Neural cell (in vitro differentiated cells): ENCODE data around the gene TRIM8. TPM values are rescaled to one million over a fixed set of nuclear protein-coding genes. Genes with fewer than 3 reads are reported as not detected.

Experiments
- H2AFZ ChIP-seq: fragments of 200-600, 300-800 bp; sonication (generic), shearing (Covaris generic); 2 replicates; pipeline ENCODE4 v1.6.0; 2014; ENCODE audit warnings: low read depth, mild to moderate bottlenecking, antibody characterized with exemption, low read length, moderate library complexity
- H3F3A ChIP-seq: fragments of 200-600 bp; shearing (Covaris generic); 2 replicates; pipeline ENCODE4 v1.6.1; 2016; ENCODE audit warnings: mild to moderate bottlenecking, moderate library complexity, mixed read lengths, antibody characterized with exemption, low read length; ENCODE audit not compliant: insufficient read depth, poor library complexity, severe bottlenecking
- H3K27ac ChIP-seq: fragments of 200-600, 300-800 bp; sonication (generic), shearing (Covaris generic); 2 replicates; pipeline ENCODE4 v1.5.1; 2014; ENCODE audit warnings: mild to moderate bottlenecking, low read length, moderate library complexity
- H3K27me3 ChIP-seq: fragments of 300-800, 200-600 bp; sonication (generic), shearing (Covaris generic); 2 replicates; pipeline ENCODE4 v1.6.0; 2014; ENCODE audit warnings: mild to moderate bottlenecking, low read depth, low read length, moderate library complexity; ENCODE audit not compliant: insufficient read depth
- H3K36me3 ChIP-seq: fragments of 300-800, 200-600 bp; sonication (generic), shearing (Covaris generic); 2 replicates; pipeline ENCODE4 v1.5.1; 2014; ENCODE audit warnings: mild to moderate bottlenecking, antibody characterized with exemption, low read length, moderate library complexity; ENCODE audit not compliant: insufficient read depth
- H3K4me2 ChIP-seq: fragments of 300-800, 200-600 bp; sonication (generic), shearing (Covaris generic); 2 replicates; pipeline ENCODE4 v1.6.0; 2014; ENCODE audit warnings: mild to moderate bottlenecking, low read length
- H3K4me3 ChIP-seq: fragments of 300-800, 200-600 bp; sonication (generic), shearing (Covaris generic); 2 replicates; pipeline ENCODE4 v1.5.1; 2014; ENCODE audit warnings: mild to moderate bottlenecking, low read length, moderate library complexity
- H3K79me2 ChIP-seq: fragments of 200-600 bp; shearing (Covaris generic); replicated peaks from 2 replicates; pipeline ENCODE4 v1.6.0; 2014; ENCODE audit warnings: mild to moderate bottlenecking, low read length, moderate library complexity; ENCODE audit not compliant: insufficient read depth
- H3K9ac ChIP-seq: fragments of 300-800, 200-600 bp; sonication (generic), shearing (Covaris generic); 2 replicates; pipeline ENCODE4 v1.6.1; 2016; ENCODE audit warnings: mild to moderate bottlenecking, low read length, mixed read lengths
- H3K9me2 ChIP-seq: fragments of 200-600 bp; shearing (Covaris generic); 2 replicates; pipeline ENCODE4 v1.6.1; 2016; ENCODE audit warnings: mild to moderate bottlenecking, low read length, mixed read lengths; ENCODE audit not compliant: insufficient read depth
- H3K9me3 ChIP-seq: fragments of 200-600, 300-800 bp; sonication (generic), shearing (Covaris generic); 2 replicates; pipeline ENCODE4 v1.6.1; 2016; ENCODE audit warnings: mild to moderate bottlenecking, mixed run types, low read length, moderate library complexity, mixed read lengths
- H4K20me1 ChIP-seq: fragments of 200-600 bp; shearing (Covaris generic); 2 replicates; pipeline ENCODE4 v1.6.1; 2016; ENCODE audit warnings: mild to moderate bottlenecking, mixed run types; ENCODE audit not compliant: insufficient read depth
- CTCF ChIP-seq: fragments of 450-650 bp; IDR thresholded peaks from 2 replicates; pipeline ENCODE4 v1.5.1; 2014; ENCODE audit warnings: antibody characterized with exemption, mild to moderate bottlenecking, moderate library complexity; ENCODE audit not compliant: poor library complexity, severe bottlenecking
- EP300 ChIP-seq: fragments of 450-650 bp; conservative IDR thresholded peaks from 2 replicates; pipeline ENCODE4 v1.6.1; 2014; ENCODE audit warnings: antibody characterized with exemption, mild to moderate bottlenecking, moderate library complexity; ENCODE audit not compliant: poor library complexity, severe bottlenecking
- EZH2 ChIP-seq: fragments of 200-600, 300-800 bp; shearing (Covaris generic), sonication (generic); IDR thresholded peaks from 2 replicates; pipeline ENCODE4 v1.6.1; 2014; ENCODE audit warnings: antibody characterized with exemption, low read length, borderline replicate concordance, mild to moderate bottlenecking; ENCODE audit not compliant: insufficient read depth, poor library complexity, severe bottlenecking
- MXI1 ChIP-seq: fragments of 450-650 bp; conservative IDR thresholded peaks from 2 replicates; pipeline ENCODE4 v1.6.1; 2014; ENCODE audit warnings: antibody characterized with exemption, mild to moderate bottlenecking; ENCODE audit not compliant: poor library complexity, severe bottlenecking
- POLR2AphosphoS5 ChIP-seq: IDR thresholded peaks from 2 replicates; pipeline ENCODE4 v1.6.1; 2012
- RAD21 ChIP-seq: fragments of 450-650 bp; conservative IDR thresholded peaks from 2 replicates; pipeline ENCODE4 v1.6.1; 2014; ENCODE audit warnings: antibody characterized with exemption, mild to moderate bottlenecking, moderate library complexity
- REST ChIP-seq: IDR thresholded peaks from 2 replicates; pipeline ENCODE4 v1.6.1; 2012; ENCODE audit warnings: borderline replicate concordance
- SMC3 ChIP-seq: fragments of 450-650 bp; conservative IDR thresholded peaks from 2 replicates; pipeline ENCODE4 v1.6.1; 2014; ENCODE audit warnings: antibody characterized with exemption, mild to moderate bottlenecking, moderate library complexity; ENCODE audit not compliant: poor library complexity
- TAF1 ChIP-seq: IDR thresholded peaks from 2 replicates; pipeline ENCODE4 v1.6.1; 2012; ENCODE audit warnings: low read depth
- polyA plus RNA-seq: library from polyadenylated mRNA; depleted of rRNA; stranded (reverse); fragments of >200 nt; gene quantifications from 2 replicates; pipeline ENCODE4 v1.2.3, GENCODE V29; 2014

TRIM8 gene
- polyA plus RNA-seq, 1 donor from 2014 or later, result 47.5 TPM

GRCh38 chr10:102612964-102613275 is 31.4 kb upstream of the TRIM8 start:
- no peak overlapping the region for H3K27ac ChIP-seq
- no peaks in the 10 kb centered on the region for H3K9me3 ChIP-seq
- no peak overlapping the region for H2AFZ ChIP-seq
- TF ChIP-seq POLR2AphosphoS5, result no peak
- no peaks in the 10 kb centered on the region for H3K36me3 ChIP-seq
- H3F3A ChIP-seq, result no peaks in the 10 kb centered on the region
- H3K4me2 ChIP-seq, result no peak overlapping the region
- no peaks in the 10 kb centered on the region for H3K9me2 ChIP-seq
- no peak overlapping the region for H3K4me3 ChIP-seq
- no peaks in the 10 kb centered on the region for H3K27me3 ChIP-seq
- H4K20me1 ChIP-seq, result no peaks in the 10 kb centered on the region
- no peaks in the 10 kb centered on the region for H3K79me2 ChIP-seq
- no peak overlapping the region for H3K9ac ChIP-seq

GRCh38 chr10:102613286-102613685 is 31.0 kb upstream of the TRIM8 start:
- Histone ChIP-seq H3K4me2 (no peak overlapping the region), H3K9ac (no peak overlapping the region), H3F3A (no peaks in the 10 kb centered on the region)

GRCh38 chr10:102613785-102614184 is 30.5 kb upstream of the TRIM8 start:
- no peak overlapping the region for H3K4me3 ChIP-seq
- no peak overlapping the region for H3K9ac ChIP-seq
- no peak overlapping the region for H3K27ac ChIP-seq
- H3K9me3 ChIP-seq, result no peaks in the 10 kb centered on the region
- no peak for TF ChIP-seq TAF1
- H3K79me2 ChIP-seq, result no peaks in the 10 kb centered on the region
- H3K36me3 ChIP-seq, result no peaks in the 10 kb centered on the region
- H3K27me3 ChIP-seq, result no peaks in the 10 kb centered on the region
- no peaks in the 10 kb centered on the region for H3F3A ChIP-seq
- no peak overlapping the region for H3K4me2 ChIP-seq
- H2AFZ ChIP-seq, result no peak overlapping the region
- no peaks in the 10 kb centered on the region for H3K9me2 ChIP-seq
- no peaks in the 10 kb centered on the region for H4K20me1 ChIP-seq

More at GRCh38 chr10:102613286-102613685, 31.0 kb upstream of the TRIM8 start:
- TF ChIP-seq POLR2AphosphoS5, result no peak
- Histone ChIP-seq H3K27me3 (no peaks in the 10 kb centered on the region), H3K27ac (no peak overlapping the region), H3K79me2 (no peaks in the 10 kb centered on the region), H3K9me2 (no peaks in the 10 kb centered on the region), H4K20me1 (no peaks in the 10 kb centered on the region), H2AFZ (no peak overlapping the region), H3K4me3 (no peak overlapping the region), H3K9me3 (no peaks in the 10 kb centered on the region), H3K36me3 (no peaks in the 10 kb centered on the region)

- Histone ChIP-seq H3K9me3 (no peaks in the 10 kb centered on the region), H3K4me3 (no peak overlapping the region), H3K27me3 (no peaks in the 10 kb centered on the region), H3K9me2 (no peaks in the 10 kb centered on the region), H3K79me2 (no peaks in the 10 kb centered on the region), H4K20me1 (no peaks in the 10 kb centered on the region), H3K27ac (no peak overlapping the region), H3K36me3 (no peaks in the 10 kb centered on the region), H3F3A (no peaks in the 10 kb centered on the region), H3K9ac (no peak overlapping the region), H3K4me2 (no peak overlapping the region), H2AFZ (no peak overlapping the region)
- no peak for TF ChIP-seq REST
- TF ChIP-seq RAD21, result no peak
- TF ChIP-seq EP300, result no peak
- no peak for TF ChIP-seq POLR2AphosphoS5
- TF ChIP-seq SMC3, result no peak
- TF ChIP-seq TAF1, result no peak
- no peak for TF ChIP-seq CTCF
- no peak for TF ChIP-seq MXI1
- TF ChIP-seq EZH2, result no peak
Measured at GRCh38 chr10:102614888-102615287, 29.4 kb upstream of the TRIM8 start.
